ENCODE data around the gene PRTFDC1.

Gene PRTFDC1

GRCh38 chr10:24865783-24866182 is 86.6 kb downstream of the PRTFDC1 start:
- TF ChIP-seq, protein P1, sequence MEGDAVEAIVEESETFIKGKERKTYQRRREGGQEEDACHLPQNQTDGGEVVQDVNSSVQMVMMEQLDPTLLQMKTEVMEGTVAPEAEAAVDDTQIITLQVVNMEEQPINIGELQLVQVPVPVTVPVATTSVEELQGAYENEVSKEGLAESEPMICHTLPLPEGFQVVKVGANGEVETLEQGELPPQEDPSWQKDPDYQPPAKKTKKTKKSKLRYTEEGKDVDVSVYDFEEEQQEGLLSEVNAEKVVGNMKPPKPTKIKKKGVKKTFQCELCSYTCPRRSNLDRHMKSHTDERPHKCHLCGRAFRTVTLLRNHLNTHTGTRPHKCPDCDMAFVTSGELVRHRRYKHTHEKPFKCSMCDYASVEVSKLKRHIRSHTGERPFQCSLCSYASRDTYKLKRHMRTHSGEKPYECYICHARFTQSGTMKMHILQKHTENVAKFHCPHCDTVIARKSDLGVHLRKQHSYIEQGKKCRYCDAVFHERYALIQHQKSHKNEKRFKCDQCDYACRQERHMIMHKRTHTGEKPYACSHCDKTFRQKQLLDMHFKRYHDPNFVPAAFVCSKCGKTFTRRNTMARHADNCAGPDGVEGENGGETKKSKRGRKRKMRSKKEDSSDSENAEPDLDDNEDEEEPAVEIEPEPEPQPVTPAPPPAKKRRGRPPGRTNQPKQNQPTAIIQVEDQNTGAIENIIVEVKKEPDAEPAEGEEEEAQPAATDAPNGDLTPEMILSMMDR (IDR thresholded peaks at IDR 0.05; ENCODE audit: borderline replicate concordance, insufficient read depth, low read depth, low read length): no peak
- H3K4me3 ChIP-seq (ENCODE audit: low read depth, low read length): no peak overlapping the region

DNA sequence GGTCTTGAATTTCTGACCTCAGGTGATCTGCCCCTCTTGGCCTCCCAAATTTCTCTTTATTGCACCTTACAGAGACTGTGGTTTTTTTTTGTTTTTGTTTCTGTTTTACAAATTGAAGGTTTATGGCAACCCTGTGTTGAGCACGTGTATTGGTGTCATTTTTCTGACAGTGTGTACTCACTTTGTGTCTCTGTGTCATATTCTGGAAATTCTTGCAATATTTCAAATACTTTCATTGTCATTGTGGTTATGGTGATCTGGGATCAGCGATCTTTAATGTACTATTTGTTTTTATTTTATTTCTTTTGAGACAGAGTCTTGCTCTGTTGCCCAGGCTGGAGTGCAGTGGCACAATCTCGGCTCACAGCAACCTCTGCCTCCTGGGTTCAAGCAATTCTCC is 89.8 kb downstream of the PRTFDC1 start:
- TF ChIP-seq, protein P1 (IDR thresholded peaks at IDR 0.05; ENCODE audit: borderline replicate concordance, insufficient read depth, low read depth, low read length): no peak
- H3K4me3 ChIP-seq (ENCODE audit: low read depth, low read length): no peak overlapping the region

GRCh38 chr10:24858288-24859270 is 93.8 kb downstream of the PRTFDC1 start:
- H3K4me3 ChIP-seq (ENCODE audit: low read depth, low read length): no peak overlapping the region
- TF ChIP-seq, protein P1 (IDR thresholded peaks at IDR 0.05; ENCODE audit: borderline replicate concordance, insufficient read depth, low read depth, low read length): no peak

DNA sequence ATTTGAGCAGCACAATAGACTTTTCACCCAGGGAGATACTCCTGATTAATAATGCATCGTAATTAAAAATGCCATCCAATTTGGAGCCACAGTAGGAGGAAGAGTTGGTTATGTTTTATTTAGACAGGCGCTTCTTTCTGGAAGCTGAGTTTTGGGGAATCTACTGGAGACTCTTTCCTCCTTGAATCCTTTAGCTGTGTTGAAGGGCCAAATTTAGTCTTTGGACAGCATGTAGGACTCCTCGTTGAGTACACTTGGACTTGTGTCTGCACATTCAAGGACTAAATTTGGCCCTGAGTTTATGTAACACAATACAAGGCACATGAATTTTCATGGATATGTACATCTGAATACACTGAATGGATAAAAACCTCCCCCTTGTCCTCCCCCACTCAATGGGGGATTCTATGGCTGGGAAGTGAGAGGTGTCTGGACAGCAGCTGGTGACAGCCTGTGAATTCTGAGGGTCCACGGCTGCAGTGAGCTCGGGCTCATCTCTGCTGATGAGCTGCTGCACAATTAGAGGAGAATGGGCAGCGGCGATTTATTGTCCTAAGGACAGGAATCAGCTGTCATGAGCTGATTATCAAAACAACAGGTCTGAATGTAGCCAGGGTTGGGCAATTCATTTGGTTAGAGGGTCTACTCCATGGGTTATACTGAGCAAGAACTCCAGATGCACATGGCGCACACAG is 95.2 kb downstream of the PRTFDC1 start:
- H3K4me3 ChIP-seq (ENCODE audit: low read depth, low read length): no peak overlapping the region
- TF ChIP-seq, protein P1 (IDR thresholded peaks at IDR 0.05; ENCODE audit: borderline replicate concordance, insufficient read depth, low read depth, low read length): no peak

DNA sequence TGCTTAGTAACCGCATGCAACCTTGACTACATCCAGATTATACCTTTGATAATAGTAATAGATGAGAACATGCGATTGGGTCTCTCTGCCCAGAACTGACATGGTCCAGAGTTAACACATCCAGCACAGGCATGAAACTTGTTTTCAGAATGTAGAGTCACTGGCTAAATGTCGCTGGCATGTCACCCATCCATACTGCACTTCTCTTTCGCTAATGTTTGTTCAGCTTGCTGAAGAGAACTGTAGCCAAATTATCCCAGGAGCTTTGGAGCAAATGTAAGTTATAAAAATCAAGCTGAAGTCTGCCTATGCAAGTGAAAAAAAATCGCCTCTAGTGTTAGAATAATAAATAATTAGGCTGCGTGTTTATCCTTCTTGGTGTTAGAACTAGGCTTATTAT is 98.2 kb downstream of the PRTFDC1 start:
- H3K4me3 ChIP-seq (ENCODE audit: low read depth, low read length): no peak overlapping the region
- TF ChIP-seq, protein P1 (IDR thresholded peaks at IDR 0.05; ENCODE audit: borderline replicate concordance, insufficient read depth, low read depth, low read length): no peak

DNA sequence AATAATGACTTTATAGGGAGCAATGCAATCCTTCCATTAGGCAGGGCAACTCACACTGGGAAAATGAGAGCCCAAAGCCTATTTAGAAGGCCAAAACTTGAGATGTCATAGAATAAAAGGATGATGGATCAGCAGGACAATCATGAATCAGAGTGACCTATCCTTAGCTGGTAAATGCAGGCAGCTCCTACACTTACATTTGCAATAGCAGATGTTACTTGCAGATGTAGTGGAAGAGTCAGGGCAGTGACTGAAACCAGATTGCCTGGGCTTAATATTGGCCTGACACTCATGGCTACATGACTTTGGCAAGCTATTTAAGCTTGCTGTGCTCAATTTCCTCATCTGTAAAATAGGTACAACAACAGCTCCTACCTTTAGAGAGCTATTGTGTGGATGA is 98.7 kb downstream of the PRTFDC1 start:
- TF ChIP-seq, protein P1 (IDR thresholded peaks at IDR 0.05; ENCODE audit: borderline replicate concordance, insufficient read depth, low read depth, low read length): no peak
- no peak overlapping the region for H3K4me3 ChIP-seq (ENCODE audit: low read depth, low read length)

All from GM12875 (cell line).